ENCODE results near the gene SLIT3. TPM values are rescaled to one million over a fixed set of nuclear protein-coding genes. Genes with fewer than 3 reads are reported as not detected.

Gene SLIT3
- total RNA-seq, 1 donor from 2014 or later, result 0.22 TPM

DNA sequence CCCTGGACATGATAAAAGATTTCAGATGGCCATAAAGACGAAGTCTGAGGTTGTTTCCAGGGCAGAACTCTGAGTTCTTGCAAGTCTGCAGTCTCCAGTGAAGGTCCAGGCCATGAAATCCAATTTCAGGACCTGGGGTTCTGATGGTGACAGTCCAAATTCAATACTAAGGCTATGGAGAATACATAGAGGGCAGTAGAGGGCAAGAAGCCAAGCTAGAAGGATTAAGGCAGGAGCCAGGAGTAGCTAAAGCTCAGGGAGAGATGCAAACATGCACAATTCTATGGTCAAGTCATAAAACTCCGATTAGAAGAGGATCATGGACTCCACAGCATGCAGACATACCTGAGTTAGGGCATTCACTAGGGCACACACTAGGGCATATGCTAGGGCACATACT, 11.4 kb downstream of the SLIT3 start:
- Histone ChIP-seq H3K9me3 (ENCODE audit: low read depth) (no peaks in the 10 kb centered on the region), H3K27me3 (peaks cover 6% of the 10 kb centered on the region), H3K79me2 (ENCODE audit: low read depth) (no peaks in the 10 kb centered on the region), H3K4me1 (no peaks in the 10 kb centered on the region), H3K9ac (no peak overlapping the region), H2AFZ (replicated peaks) (no peak overlapping the region), H3K36me3 (no peaks in the 10 kb centered on the region), H3K4me3 (no peak overlapping the region), H3F3A (ENCODE audit: low read depth) (no peaks in the 10 kb centered on the region), H3K27ac (no peak overlapping the region), H4K20me1 (ENCODE audit: low read depth) (no peaks in the 10 kb centered on the region), H3K4me2 (no peak overlapping the region)
- Mint-ChIP-seq H3K4me3 (no peak overlapping the region), H3K36me3 (no peaks in the 10 kb centered on the region), H3K4me1 (no peaks in the 10 kb centered on the region), H3K9me3 (peaks cover 4% of the 10 kb centered on the region), H3K27ac (no peak overlapping the region), H3K27me3 (ENCODE audit: insufficient read depth, low read depth) (peaks cover 3% of the 10 kb centered on the region)
- TF ChIP-seq, protein P1, sequence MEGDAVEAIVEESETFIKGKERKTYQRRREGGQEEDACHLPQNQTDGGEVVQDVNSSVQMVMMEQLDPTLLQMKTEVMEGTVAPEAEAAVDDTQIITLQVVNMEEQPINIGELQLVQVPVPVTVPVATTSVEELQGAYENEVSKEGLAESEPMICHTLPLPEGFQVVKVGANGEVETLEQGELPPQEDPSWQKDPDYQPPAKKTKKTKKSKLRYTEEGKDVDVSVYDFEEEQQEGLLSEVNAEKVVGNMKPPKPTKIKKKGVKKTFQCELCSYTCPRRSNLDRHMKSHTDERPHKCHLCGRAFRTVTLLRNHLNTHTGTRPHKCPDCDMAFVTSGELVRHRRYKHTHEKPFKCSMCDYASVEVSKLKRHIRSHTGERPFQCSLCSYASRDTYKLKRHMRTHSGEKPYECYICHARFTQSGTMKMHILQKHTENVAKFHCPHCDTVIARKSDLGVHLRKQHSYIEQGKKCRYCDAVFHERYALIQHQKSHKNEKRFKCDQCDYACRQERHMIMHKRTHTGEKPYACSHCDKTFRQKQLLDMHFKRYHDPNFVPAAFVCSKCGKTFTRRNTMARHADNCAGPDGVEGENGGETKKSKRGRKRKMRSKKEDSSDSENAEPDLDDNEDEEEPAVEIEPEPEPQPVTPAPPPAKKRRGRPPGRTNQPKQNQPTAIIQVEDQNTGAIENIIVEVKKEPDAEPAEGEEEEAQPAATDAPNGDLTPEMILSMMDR (IDR thresholded peaks at IDR 0.05), result peak; percentile 34
- TF ChIP-seq EZH2 (IDR thresholded peaks at IDR 0.05), result no peak
- no peak for TF ChIP-seq EZH2phosphoT487 (IDR thresholded peaks at IDR 0.05)
- DNase-seq (ENCODE audit: low spot score), result peak; percentile 31

- no peak overlapping the region for H3K27ac Mint-ChIP-seq
- H3K27me3 Mint-ChIP-seq (ENCODE audit: insufficient read depth, low read depth), result peaks cover 5% of the 10 kb centered on the region
- H3K4me1 Mint-ChIP-seq, result no peaks in the 10 kb centered on the region
- H4K20me1 ChIP-seq (ENCODE audit: low read depth), result no peaks in the 10 kb centered on the region
- no peak overlapping the region for H2AFZ ChIP-seq (replicated peaks)
- no peaks in the 10 kb centered on the region for H3F3A ChIP-seq (ENCODE audit: low read depth)
- no peak overlapping the region for H3K4me2 ChIP-seq
- no peak for DNase-seq (ENCODE audit: low spot score)
- no peak overlapping the region for H3K27ac ChIP-seq
- peaks cover 6% of the 10 kb centered on the region for H3K27me3 ChIP-seq
- no peaks in the 10 kb centered on the region for H3K36me3 Mint-ChIP-seq
- no peak overlapping the region for H3K9ac ChIP-seq
- H3K36me3 ChIP-seq, result no peaks in the 10 kb centered on the region
- H3K4me3 ChIP-seq, result no peak overlapping the region
- no peaks in the 10 kb centered on the region for H3K9me3 ChIP-seq (ENCODE audit: low read depth)
- no peak overlapping the region for H3K4me3 Mint-ChIP-seq
- no peaks in the 10 kb centered on the region for H3K4me1 ChIP-seq
- TF ChIP-seq, protein P1 (IDR thresholded peaks at IDR 0.05), result no peak
- TF ChIP-seq EZH2phosphoT487 (IDR thresholded peaks at IDR 0.05) (no peak), EZH2 (IDR thresholded peaks at IDR 0.05) (no peak)
- no peaks in the 10 kb centered on the region for H3K79me2 ChIP-seq (ENCODE audit: low read depth)
- peaks cover 4% of the 10 kb centered on the region for H3K9me3 Mint-ChIP-seq
Observed at GRCh38 chr5:169288066-169288930, 12.6 kb downstream of the SLIT3 start.

DNA sequence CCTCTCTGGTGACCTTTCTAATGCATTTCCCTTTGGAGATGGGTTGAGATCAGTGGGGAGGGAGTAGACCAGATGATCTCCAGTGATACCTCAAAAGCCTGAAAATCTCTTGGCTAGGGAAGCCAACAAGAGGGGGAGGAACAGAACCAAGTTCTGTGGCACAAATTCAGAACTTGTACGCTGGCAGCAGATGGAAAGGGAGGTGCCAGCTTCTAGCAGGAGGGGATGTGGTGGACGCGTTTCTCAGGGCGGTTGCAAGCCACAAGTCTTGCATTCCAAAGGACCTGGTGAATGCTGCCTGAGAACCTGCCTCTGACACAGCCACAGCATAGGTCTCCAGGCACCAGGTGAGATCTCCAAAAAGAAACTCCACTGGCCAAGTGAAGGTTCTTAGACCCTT, 13.4 kb downstream of the SLIT3 start:
- Mint-ChIP-seq H3K4me3 (no peak overlapping the region), H3K4me1 (no peaks in the 10 kb centered on the region), H3K36me3 (no peaks in the 10 kb centered on the region), H3K27me3 (ENCODE audit: insufficient read depth, low read depth) (peaks cover 4% of the 10 kb centered on the region), H3K27ac (no peak overlapping the region), H3K9me3 (peaks cover 4% of the 10 kb centered on the region)
- Histone ChIP-seq H3K9ac (no peak overlapping the region), H3K4me1 (no peaks in the 10 kb centered on the region), H3K36me3 (no peaks in the 10 kb centered on the region), H3K4me2 (no peak overlapping the region), H3K79me2 (ENCODE audit: low read depth) (no peaks in the 10 kb centered on the region), H3F3A (ENCODE audit: low read depth) (no peaks in the 10 kb centered on the region), H3K27me3 (peaks cover 6% of the 10 kb centered on the region), H2AFZ (replicated peaks) (no peak overlapping the region), H3K27ac (no peak overlapping the region), H3K9me3 (ENCODE audit: low read depth) (no peaks in the 10 kb centered on the region), H4K20me1 (ENCODE audit: low read depth) (no peaks in the 10 kb centered on the region), H3K4me3 (no peak overlapping the region)
- no peak for DNase-seq (ENCODE audit: low spot score)
- TF ChIP-seq, protein P1 (IDR thresholded peaks at IDR 0.05), result no peak
- TF ChIP-seq EZH2 (IDR thresholded peaks at IDR 0.05) (no peak), EZH2phosphoT487 (IDR thresholded peaks at IDR 0.05) (no peak)
